Ovary (tissue), 3 donors: ENCODE measurements around the gene KDM6A.

ENCODE experiments used
- CTCF ChIP-seq, 3 donors: fragments of 450-650 bp in 2 of 3; fragments of 200-600 bp in 1 of 3; IDR thresholded peaks; one replicate each; pipeline versions ENCODE4 v1.5.1 to v1.8.0; 2016 to 2022; ENCODE audit warnings: antibody characterized with exemption in 3 of 3, mild to moderate bottlenecking in 1 of 3
- EP300 ChIP-seq: sonication (generic); formaldehyde crosslinking; IDR thresholded peaks from one replicate; pipeline ENCODE4 v1.6.1; 2017; ENCODE audit warnings: antibody characterized with exemption
- POLR2A ChIP-seq: fragments of 450-650 bp; IDR thresholded peaks from one replicate; pipeline ENCODE4 v1.6.1; 2017; ENCODE audit warnings: antibody characterized with exemption, mild to moderate bottlenecking, moderate library complexity
- donor health status: DM: no; HTN: no; CAD: no.

- TF ChIP-seq POLR2A: no peak
- TF ChIP-seq CTCF (IDR thresholded peaks at IDR 0.05): no peak
- no peak for TF ChIP-seq EP300
Observed at GRCh38 chrX:44906542-44906941, 33.6 kb downstream of the KDM6A start.
